ENCODE measurements around the gene RAC3. TPM values are rescaled to one million over a fixed set of nuclear protein-coding genes. Genes with fewer than 3 reads are reported as not detected.

The RAC3 gene
- total RNA-seq, 4 donors from 2014 or later: 0.42 to 2.0 TPM; not detected in 2

DNA sequence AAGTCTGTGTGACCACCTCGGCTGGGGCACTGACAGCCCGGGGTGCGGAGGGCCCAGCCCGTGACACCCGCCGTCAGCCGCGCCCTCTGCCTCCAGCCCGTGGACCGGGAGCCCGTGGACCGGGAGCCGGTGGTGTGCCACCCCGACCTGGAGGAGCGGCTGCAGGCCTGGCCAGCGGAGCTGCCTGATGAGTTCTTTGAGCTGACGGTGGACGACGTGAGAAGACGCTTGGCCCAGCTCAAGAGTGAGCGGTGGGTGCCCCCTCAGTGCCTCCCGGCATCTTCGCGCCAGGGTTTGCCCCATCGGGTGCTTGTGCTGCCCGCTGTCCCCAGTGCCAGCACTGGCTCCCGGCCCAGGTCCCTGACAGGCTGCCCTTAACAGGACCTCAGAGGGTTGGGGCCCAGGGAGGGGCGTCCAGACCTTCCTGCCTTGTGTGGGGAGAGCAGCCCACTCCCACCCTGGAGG lies 22.5 kb upstream of the RAC3 start:
- no peak overlapping the region for H3K4me3 ChIP-seq
- peaks cover 0 to 3% of the 10 kb centered on the region in 2 donors for H3K36me3 ChIP-seq
- H3K4me1 ChIP-seq: peaks cover 2 to 11% of the 10 kb centered on the region in 2 donors
- DNase-seq (no peak), ATAC-seq (no peak)
- intact Hi-C loops (cut with DNase I; ENCODE audit: low total_unique reads) (loop anchor here (10.0 kb wide), 1 partner anchor 66 kb away; no protein-coding TSS in a partner anchor), in situ Hi-C loops (cut with MboI; ENCODE audit: low sequenced_read_pairs in 4 of 4) (no loop called here)
- H3K27ac ChIP-seq: no peak overlapping the region
- no peaks in the 10 kb centered on the region for H3K9me3 ChIP-seq
- TF ChIP-seq POLR2A (IDR thresholded peaks at IDR 0.05): no peak
- TF ChIP-seq, protein P1, sequence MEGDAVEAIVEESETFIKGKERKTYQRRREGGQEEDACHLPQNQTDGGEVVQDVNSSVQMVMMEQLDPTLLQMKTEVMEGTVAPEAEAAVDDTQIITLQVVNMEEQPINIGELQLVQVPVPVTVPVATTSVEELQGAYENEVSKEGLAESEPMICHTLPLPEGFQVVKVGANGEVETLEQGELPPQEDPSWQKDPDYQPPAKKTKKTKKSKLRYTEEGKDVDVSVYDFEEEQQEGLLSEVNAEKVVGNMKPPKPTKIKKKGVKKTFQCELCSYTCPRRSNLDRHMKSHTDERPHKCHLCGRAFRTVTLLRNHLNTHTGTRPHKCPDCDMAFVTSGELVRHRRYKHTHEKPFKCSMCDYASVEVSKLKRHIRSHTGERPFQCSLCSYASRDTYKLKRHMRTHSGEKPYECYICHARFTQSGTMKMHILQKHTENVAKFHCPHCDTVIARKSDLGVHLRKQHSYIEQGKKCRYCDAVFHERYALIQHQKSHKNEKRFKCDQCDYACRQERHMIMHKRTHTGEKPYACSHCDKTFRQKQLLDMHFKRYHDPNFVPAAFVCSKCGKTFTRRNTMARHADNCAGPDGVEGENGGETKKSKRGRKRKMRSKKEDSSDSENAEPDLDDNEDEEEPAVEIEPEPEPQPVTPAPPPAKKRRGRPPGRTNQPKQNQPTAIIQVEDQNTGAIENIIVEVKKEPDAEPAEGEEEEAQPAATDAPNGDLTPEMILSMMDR (IDR thresholded peaks at IDR 0.05 in 4 of 5, conservative IDR thresholded peaks at IDR 0.05 in 1 of 5): no peak
- H3K27me3 ChIP-seq: no peaks in the 10 kb centered on the region

DNA sequence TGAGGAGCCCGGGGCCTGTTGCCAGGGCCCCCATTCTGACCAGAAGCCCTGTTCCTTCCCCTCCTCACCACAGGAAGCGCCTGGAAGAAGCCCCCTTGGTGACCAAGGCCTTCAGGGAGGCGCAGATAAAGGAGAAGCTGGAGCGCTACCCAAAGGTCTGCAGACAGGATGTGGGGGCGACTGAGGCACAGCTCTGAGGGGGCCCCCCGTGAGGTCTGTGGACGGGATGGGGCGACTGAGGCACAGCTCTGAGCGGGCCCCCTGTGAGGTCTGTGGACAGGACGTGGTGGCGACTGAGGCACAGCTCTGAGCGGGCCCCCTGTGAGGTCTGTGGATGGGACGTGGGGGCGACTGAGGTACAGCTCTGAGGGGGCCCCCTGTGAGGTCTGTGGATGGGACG lies 22.1 kb upstream of the RAC3 start:
- ATAC-seq: no peak
- TF ChIP-seq, protein P1 (IDR thresholded peaks at IDR 0.05 in 4 of 5, conservative IDR thresholded peaks at IDR 0.05 in 1 of 5): no peak
- no peak for TF ChIP-seq POLR2A (IDR thresholded peaks at IDR 0.05)
- Histone ChIP-seq H3K9me3 (no peaks in the 10 kb centered on the region), H3K27ac (no peak overlapping the region), H3K27me3 (no peaks in the 10 kb centered on the region), H3K4me1 (peaks cover 0 to 7% of the 10 kb centered on the region in 2 donors), H3K36me3 (peaks cover 0 to 3% of the 10 kb centered on the region in 2 donors), H3K4me3 (no peak overlapping the region)
- in situ Hi-C loops (cut with MboI; ENCODE audit: low sequenced_read_pairs in 4 of 4): no loop called here
- no peak for DNase-seq
- intact Hi-C loops (cut with DNase I; ENCODE audit: low total_unique reads): loop anchor here (10.0 kb wide), 1 partner anchor 65 kb away; no protein-coding TSS in a partner anchor

DNA sequence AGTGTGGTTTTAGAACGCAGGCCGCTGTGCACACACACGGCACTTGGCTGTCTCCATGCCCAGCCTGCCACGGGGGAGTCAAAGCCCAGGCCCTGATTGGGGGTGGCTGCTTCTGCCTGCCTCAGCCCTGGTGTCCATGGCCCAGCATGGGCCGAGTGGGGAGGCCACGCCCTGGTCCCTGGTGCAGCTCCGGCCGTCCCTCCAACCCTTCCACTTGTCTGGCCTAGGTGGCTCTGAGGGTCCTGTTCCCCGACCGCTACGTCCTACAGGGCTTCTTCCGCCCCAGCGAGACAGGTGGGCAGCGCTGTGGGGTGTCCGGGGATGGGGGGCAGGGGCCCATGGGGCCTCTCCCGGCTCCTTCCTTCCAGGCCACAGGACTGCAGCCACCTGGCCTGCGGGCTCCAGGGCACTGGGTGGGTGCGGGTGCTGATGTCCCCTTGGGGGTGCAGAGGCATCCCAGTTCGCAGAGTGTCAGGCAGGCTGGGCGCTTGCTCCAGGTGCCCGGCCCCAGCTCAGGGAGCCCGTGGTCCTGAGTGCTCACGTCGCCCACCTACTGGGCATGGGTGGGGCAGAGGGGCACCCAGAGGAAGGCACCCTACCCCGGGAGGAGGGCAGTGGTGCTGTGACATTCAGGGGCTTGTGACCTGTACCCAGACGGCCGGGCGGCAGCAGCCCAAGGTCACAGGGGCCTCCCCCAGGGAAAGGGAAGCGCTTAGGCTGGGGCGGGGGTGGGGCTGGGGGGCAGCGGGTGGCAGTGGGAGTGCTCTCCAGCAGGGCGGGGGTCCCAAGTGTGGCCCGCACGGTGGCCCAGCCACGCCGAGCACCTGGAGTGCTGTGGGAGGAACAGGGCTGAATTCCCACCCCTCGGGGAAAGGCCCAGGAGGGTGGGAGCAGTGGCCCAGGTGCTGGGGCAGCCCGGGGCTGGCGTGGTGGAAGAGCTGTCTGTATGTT lies 20.6 kb upstream of the RAC3 start:
- TF ChIP-seq, protein P1 (IDR thresholded peaks at IDR 0.05 in 4 of 5, conservative IDR thresholded peaks at IDR 0.05 in 1 of 5): no peak
- TF ChIP-seq POLR2A (IDR thresholded peaks at IDR 0.05): no peak
- Histone ChIP-seq H3K9me3 (no peaks in the 10 kb centered on the region), H3K4me3 (no peak overlapping the region), H3K27ac (no peak overlapping the region), H3K4me1 (peaks cover 0 to 5% of the 10 kb centered on the region in 2 donors), H3K27me3 (no peaks in the 10 kb centered on the region), H3K36me3 (peaks cover 0 to 3% of the 10 kb centered on the region in 2 donors)
- DNase-seq (no peak), ATAC-seq (no peak)
- intact Hi-C loops (cut with DNase I; ENCODE audit: low total_unique reads) (no loop called here), in situ Hi-C loops (cut with MboI; ENCODE audit: low sequenced_read_pairs in 4 of 4) (no loop called here)

DNA sequence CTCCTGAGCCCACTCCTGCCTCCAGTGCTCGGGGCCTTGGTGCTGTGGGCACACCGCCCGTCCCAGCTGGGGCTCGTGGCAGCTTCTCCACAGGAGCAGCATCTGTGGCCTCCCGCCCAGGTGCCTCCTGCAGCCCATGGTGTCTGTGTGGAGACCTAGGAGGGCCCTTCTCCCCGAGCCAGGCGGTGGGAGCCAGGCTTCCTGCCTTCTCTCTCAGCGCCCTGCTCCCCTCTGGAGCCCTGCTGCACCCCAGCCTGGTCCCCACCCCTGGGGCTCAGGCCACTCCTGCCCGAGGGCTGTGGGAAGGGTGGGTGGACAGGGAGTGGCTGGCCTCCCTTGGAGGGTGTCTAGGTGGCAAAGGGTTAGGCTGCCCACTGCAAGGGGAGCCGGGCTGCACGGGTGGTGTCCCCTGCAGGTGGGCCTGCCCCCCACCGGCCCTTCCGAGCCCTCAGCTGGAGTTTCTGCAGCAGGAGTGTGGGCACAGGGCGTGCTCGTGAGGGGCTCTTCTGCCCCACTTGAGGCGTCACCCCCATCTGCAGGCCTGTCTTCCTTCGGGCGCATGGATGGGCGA lies 19.8 kb upstream of the RAC3 start:
- Histone ChIP-seq H3K4me3 (no peak overlapping the region), H3K27me3 (no peaks in the 10 kb centered on the region), H3K27ac (no peak overlapping the region), H3K9me3 (no peaks in the 10 kb centered on the region), H3K4me1 (no peaks in the 10 kb centered on the region), H3K36me3 (peaks cover 0 to 3% of the 10 kb centered on the region in 2 donors)
- DNase-seq (no peak), ATAC-seq (no peak)
- in situ Hi-C loops (cut with MboI; ENCODE audit: low sequenced_read_pairs in 4 of 4): no loop called here
- TF ChIP-seq POLR2A (IDR thresholded peaks at IDR 0.05): no peak
- TF ChIP-seq, protein P1 (IDR thresholded peaks at IDR 0.05 in 4 of 5, conservative IDR thresholded peaks at IDR 0.05 in 1 of 5): no peak
- intact Hi-C loops (cut with DNase I; ENCODE audit: low total_unique reads): no loop called here

Data from gastrocnemius medialis (tissue), 4 donors.